GM18867 (cell line): Measurements from ENCODE around the gene EMP3.
"Not testable (repeated sequence)": the region's sequence is repeated elsewhere in the genome, so short reads cannot be mapped to it uniquely, and the experiment has no call there.

Experiments used
- ATAC-seq: cut with Tn5 transposase; IDR thresholded peaks from one replicate; pipeline ENCODE4 v1.9.1; 2021; ENCODE audit warnings: mild to moderate bottlenecking, moderate library complexity; ENCODE audit not compliant: unreplicated experiment

Gene EMP3

GRCh38 chr19:48371367-48371766, 46.0 kb downstream of the EMP3 start:
- ATAC-seq, result no peak

- ATAC-seq, result not testable (repeated sequence)
Measured at GRCh38 chr19:48371771-48372170, 46.4 kb downstream of the EMP3 start.

- no peak for ATAC-seq
Measured at GRCh38 chr19:48372904-48373303, 47.6 kb downstream of the EMP3 start.

- ATAC-seq, result no peak
Measured at GRCh38 chr19:48373567-48373966, 48.2 kb downstream of the EMP3 start.

GRCh38 chr19:48378194-48378570, 52.8 kb downstream of the EMP3 start:
- ATAC-seq, result no peak

- ATAC-seq, result no peak
Measured at GRCh38 chr19:48379058-48379457, 53.7 kb downstream of the EMP3 start.
